HL-60 (cell line): ENCODE results near the gene NBL1.

Source experiments
- GABPA ChIP-seq: IDR thresholded peaks from 2 replicates; pipeline ENCODE4 v1.6.1; 2012; ENCODE audit warnings: low read depth
- POLR2AphosphoS5 ChIP-seq: IDR thresholded peaks from 2 replicates; pipeline ENCODE4 v1.6.1; 2012; ENCODE audit warnings: low read depth
- REST ChIP-seq: IDR thresholded peaks from 2 replicates; pipeline ENCODE4 v1.6.1; 2012; ENCODE audit warnings: low read depth; ENCODE audit not compliant: insufficient replicate concordance
- TF ChIP-seq, protein P1 (sequence below): IDR thresholded peaks from one replicate; pipeline ENCODE4 v1.5.1; 2011; ENCODE audit warnings: low read length, control low read depth, inconsistent platforms; ENCODE audit not compliant: insufficient read depth

- TF ChIP-seq GABPA (no peak), POLR2AphosphoS5 (no peak), REST (no peak)
- TF ChIP-seq, protein P1, sequence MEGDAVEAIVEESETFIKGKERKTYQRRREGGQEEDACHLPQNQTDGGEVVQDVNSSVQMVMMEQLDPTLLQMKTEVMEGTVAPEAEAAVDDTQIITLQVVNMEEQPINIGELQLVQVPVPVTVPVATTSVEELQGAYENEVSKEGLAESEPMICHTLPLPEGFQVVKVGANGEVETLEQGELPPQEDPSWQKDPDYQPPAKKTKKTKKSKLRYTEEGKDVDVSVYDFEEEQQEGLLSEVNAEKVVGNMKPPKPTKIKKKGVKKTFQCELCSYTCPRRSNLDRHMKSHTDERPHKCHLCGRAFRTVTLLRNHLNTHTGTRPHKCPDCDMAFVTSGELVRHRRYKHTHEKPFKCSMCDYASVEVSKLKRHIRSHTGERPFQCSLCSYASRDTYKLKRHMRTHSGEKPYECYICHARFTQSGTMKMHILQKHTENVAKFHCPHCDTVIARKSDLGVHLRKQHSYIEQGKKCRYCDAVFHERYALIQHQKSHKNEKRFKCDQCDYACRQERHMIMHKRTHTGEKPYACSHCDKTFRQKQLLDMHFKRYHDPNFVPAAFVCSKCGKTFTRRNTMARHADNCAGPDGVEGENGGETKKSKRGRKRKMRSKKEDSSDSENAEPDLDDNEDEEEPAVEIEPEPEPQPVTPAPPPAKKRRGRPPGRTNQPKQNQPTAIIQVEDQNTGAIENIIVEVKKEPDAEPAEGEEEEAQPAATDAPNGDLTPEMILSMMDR: no peak
Measured at GRCh38 chr1:19613171-19613703, 30.9 kb upstream of the NBL1 start.
